Measurements from ENCODE around the gene ADAMTSL1.

- TF ChIP-seq CTCF (IDR thresholded peaks at IDR 0.05; ENCODE audit: insufficient read depth, low read depth, low read length) (no peak), EZH2 (IDR thresholded peaks at IDR 0.05; ENCODE audit: insufficient read depth, low read length) (no peak)
These were observed 448.4 kb downstream of the ADAMTSL1 start for GRCh38 chr9:18922161-18922885.

Data from astrocyte (in vitro differentiated cells and primary cell).